Heart left ventricle (tissue), 16 donors: ENCODE results near the gene CARD10. TPM values are rescaled to one million over a fixed set of nuclear protein-coding genes. Genes with fewer than 3 reads are reported as not detected.
A peak's percentile ranks its signal among the peaks of the same experiment; 100 is the strongest.

Source experiments
- ATAC-seq, 4 donors: fragments of 200-7000 bp; cut with Tn5 transposase; one replicate each; pipeline ENCODE4 v1.9.1; 2020 to 2022; ENCODE audit warnings: moderate library complexity in 4 of 4, mild to moderate bottlenecking in 3 of 4, moderate number of reproducible peaks in 1 of 4
- DNase-seq, 5 donors: peaks; one replicate each; pipeline ENCODE4 v3.0.0-alpha.2; 2020
- H3K27ac ChIP-seq, 12 donors: fragments of 200-600 bp; sonication (generic) in 4 of 12; one replicate each; pipeline versions ENCODE4 v1.5.0 to v1.8.0; 2016 to 2022; ENCODE audit warnings: mild to moderate bottlenecking in 2 of 12
- H3K27me3 ChIP-seq, 9 donors: fragments of 200-600 bp; sonication (generic) in 2 of 9; one replicate each; pipeline versions ENCODE4 v1.5.1 to v1.8.0; 2016 to 2022; ENCODE audit warnings: mild to moderate bottlenecking in 3 of 9
- H3K36me3 ChIP-seq, 9 donors: fragments of 200-600 bp; sonication (generic) in 2 of 9; one replicate each; pipeline versions ENCODE4 v1.5.0 to v1.8.0; 2018 to 2022; ENCODE audit warnings: mild to moderate bottlenecking in 2 of 9
- H3K4me1 ChIP-seq, 12 donors: fragments of 200-600 bp; sonication (generic) in 4 of 12; one replicate each; pipeline versions ENCODE4 v1.5.0 to v1.8.0; 2016 to 2022; ENCODE audit warnings: mild to moderate bottlenecking in 3 of 12
- H3K4me3 ChIP-seq, 12 donors: fragments of 200-600 bp; sonication (generic) in 4 of 12; one replicate each; pipeline versions ENCODE4 v1.5.0 to v1.8.0; 2017 to 2022; ENCODE audit warnings: mild to moderate bottlenecking in 9 of 12, moderate library complexity in 4 of 12
- H3K9me3 ChIP-seq, 12 donors: fragments of 200-600 bp; sonication (generic) in 4 of 12; one replicate each; pipeline versions ENCODE4 v1.5.0 to v1.8.0; 2016 to 2022; ENCODE audit warnings: mild to moderate bottlenecking in 1 of 12
- POLR2A ChIP-seq, 2 donors: fragments of 450-650 bp; IDR thresholded peaks; one replicate each; pipeline ENCODE4 v1.6.1; 2017; ENCODE audit warnings: antibody characterized with exemption in 2 of 2, mild to moderate bottlenecking in 2 of 2, moderate library complexity in 2 of 2
- WGBS, 4 donors: extraction: QIAGEN DNeasy Blood & Tissue Kit in 2 of 4; methylation state at CpG; one replicate each; pipeline versions ENCODE4 v1.1.5 to v1.1.7; 2013 to 2018; 5-methylcytosine and 5-hydroxymethylcytosine counted together
- intact Hi-C, 10 donors: fragments of 100-400 bp; cut with DNase I; formaldehyde crosslinking; loops; one replicate each; pipeline versions ENCODE4 v1.11.1 to v1.14.2; 2022
- polyA plus RNA-seq, 2 donors: library from polyadenylated mRNA; stranded (reverse); fragments of 200-250 nt; gene quantifications; one replicate each; pipeline ENCODE4 v1.2.3, GENCODE V29; 2013
- total RNA-seq, 9 donors: library from RNA; depleted of rRNA in 2 of 9; stranded (reverse); fragments of >200 nt in 2 of 9; fragmentation: NEBNext Ultra II Directional in 3 of 9; extraction: Animal tissue kit (Norgen Biotek cat#: 25700) in 3 of 9; gene quantifications; one replicate each; pipeline versions ENCODE4 v1.1.0 to v1.2.4, GENCODE V29; 2016 to 2023
- TF ChIP-seq, protein P1 (sequence below), 12 donors: fragments of 200-600 bp; sonication (generic) in 4 of 12; IDR thresholded peaks; one replicate each; pipeline versions ENCODE4 v1.5.0 to v1.8.0; 2018 to 2022; ENCODE audit warnings: antibody characterized with exemption in 12 of 12, mild to moderate bottlenecking in 5 of 12
- donor health status: ischemic (EF 13 %, LVEDD 7.1; RV severe dilation, severe dysfunction).
- donor health status: healthy with polysubstance abuse.
- donor health status: DM: no; HTN: yes; CAD: no.
- donor health status: DM: no; HTN: no; CAD: no.
- donor health status: ischemic (EF 25% LVEDD 6.9; RV normal size, moderate dysfunction).
- donor health status: ischemic (EF 25% LVEDD 5.7; RV mildly dilated, moderate dysfunction).
- donor health status: healthy.
- donor health status: DM: yes; HTN: yes; CAD: no.
- donor health status: ischemic (EF 35%, LVEDD 5.7; RV mildly dilated, moderate dysfunction).
- donor health status: nonischemic (EF 11% LVEDD 7.7; RV severe dilation, severe dysfunction).
- donor health status: DM: yes; HTN: yes; CAD: no.
- donor health status: PGD.
- donor health status: ischemic (EF 29% LVEDD 5.4; RV normal size, mild dysfunction).
- donor health status: nonischemic (EF 23%, LVEDD 6.1; RV moderate dilation, normal function).

CARD10 gene
- total and polyA plus RNA-seq, 11 donors: 5.2 to 13.9 (median 8.1) TPM

DNA sequence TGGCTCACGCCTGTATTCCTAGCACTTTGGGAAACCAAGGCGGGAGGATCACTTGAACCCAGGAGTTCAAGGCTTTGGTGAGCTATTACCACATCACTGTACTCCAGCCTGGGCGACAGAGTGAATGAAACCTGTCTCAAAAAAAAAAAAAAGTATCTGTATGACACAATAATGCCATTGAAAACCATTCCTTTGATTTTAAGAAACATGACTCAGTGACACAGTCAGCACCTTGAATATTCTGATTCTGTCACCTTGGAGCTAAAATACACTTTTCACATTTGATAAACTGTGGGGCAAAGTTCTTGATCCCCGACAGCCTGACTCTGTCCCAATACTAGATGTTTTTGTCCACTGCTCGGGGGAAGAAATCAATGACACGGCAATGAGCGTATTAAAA lies 75.2 kb downstream of the CARD10 start:
- intact Hi-C loops: no loop called here
- DNase-seq (no peak), ATAC-seq (no peak)
- H3K9me3 ChIP-seq: peaks cover 0 to 11% (median 2%) of the 10 kb centered on the region in 12 donors
- TF ChIP-seq, protein P1, sequence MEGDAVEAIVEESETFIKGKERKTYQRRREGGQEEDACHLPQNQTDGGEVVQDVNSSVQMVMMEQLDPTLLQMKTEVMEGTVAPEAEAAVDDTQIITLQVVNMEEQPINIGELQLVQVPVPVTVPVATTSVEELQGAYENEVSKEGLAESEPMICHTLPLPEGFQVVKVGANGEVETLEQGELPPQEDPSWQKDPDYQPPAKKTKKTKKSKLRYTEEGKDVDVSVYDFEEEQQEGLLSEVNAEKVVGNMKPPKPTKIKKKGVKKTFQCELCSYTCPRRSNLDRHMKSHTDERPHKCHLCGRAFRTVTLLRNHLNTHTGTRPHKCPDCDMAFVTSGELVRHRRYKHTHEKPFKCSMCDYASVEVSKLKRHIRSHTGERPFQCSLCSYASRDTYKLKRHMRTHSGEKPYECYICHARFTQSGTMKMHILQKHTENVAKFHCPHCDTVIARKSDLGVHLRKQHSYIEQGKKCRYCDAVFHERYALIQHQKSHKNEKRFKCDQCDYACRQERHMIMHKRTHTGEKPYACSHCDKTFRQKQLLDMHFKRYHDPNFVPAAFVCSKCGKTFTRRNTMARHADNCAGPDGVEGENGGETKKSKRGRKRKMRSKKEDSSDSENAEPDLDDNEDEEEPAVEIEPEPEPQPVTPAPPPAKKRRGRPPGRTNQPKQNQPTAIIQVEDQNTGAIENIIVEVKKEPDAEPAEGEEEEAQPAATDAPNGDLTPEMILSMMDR (IDR thresholded peaks at IDR 0.05): no peak
- TF ChIP-seq POLR2A (IDR thresholded peaks at IDR 0.05): no peak
- no peaks in the 10 kb centered on the region for H3K36me3 ChIP-seq
- H3K4me1 ChIP-seq: no peaks in the 10 kb centered on the region
- no peak overlapping the region for H3K4me3 ChIP-seq
- WGBS, 4 donors: 79 to 90% (median 84%) methylated on average over 7 of the region's 7 CpGs
- peaks cover 0 to 54% (median 6%) of the 10 kb centered on the region in 9 donors for H3K27me3 ChIP-seq
- no peak overlapping the region for H3K27ac ChIP-seq

GRCh38 chr22:37443086-37443485 lies 76.1 kb downstream of the CARD10 start:
- no peaks in the 10 kb centered on the region for H3K4me1 ChIP-seq
- WGBS, 4 donors: 85 to 90% (median 89%) methylated on average over 7 of the region's 7 CpGs
- peaks cover 0 to 47% (median 0%) of the 10 kb centered on the region in 9 donors for H3K27me3 ChIP-seq
- H3K36me3 ChIP-seq: no peaks in the 10 kb centered on the region
- no peak for ATAC-seq
- H3K4me3 ChIP-seq: no peak overlapping the region
- intact Hi-C loops: no loop called here
- TF ChIP-seq POLR2A (IDR thresholded peaks at IDR 0.05): no peak
- TF ChIP-seq, protein P1 (IDR thresholded peaks at IDR 0.05): no peak
- H3K9me3 ChIP-seq: peaks cover 0 to 11% (median 2%) of the 10 kb centered on the region in 12 donors
- no peak overlapping the region for H3K27ac ChIP-seq
- DNase-seq: peak in 1 of 5 donors; percentile 5

DNA sequence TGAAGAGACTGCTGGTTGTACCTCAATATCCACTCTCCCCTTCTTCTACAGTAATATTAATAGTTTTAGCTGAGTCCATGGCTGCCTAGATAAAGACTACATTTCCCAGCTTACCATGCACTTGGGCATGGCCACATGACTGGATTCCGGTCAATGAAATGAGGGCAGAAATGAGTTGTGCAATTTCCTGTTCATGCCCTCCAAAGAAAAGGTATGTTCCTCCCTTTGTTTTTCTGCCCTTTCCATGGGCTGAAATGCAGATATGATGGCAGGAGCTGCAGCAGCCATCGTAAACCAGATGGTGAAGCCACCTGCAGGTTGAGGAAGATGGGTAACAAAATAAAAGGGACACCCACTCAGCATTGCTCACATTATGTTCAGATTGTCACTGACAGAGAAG lies 76.7 kb downstream of the CARD10 start:
- intact Hi-C loops: no loop called here
- H3K36me3 ChIP-seq: no peaks in the 10 kb centered on the region
- no peak overlapping the region for H3K4me3 ChIP-seq
- 64 to 84% (median 74%) methylated on average over 2 of the region's 2 CpGs for WGBS, 4 donors
- peak in 1 of 5 donors; percentile 1 for DNase-seq
- H3K4me1 ChIP-seq: no peaks in the 10 kb centered on the region
- peaks cover 0 to 11% (median 2%) of the 10 kb centered on the region in 12 donors for H3K9me3 ChIP-seq
- TF ChIP-seq, protein P1 (IDR thresholded peaks at IDR 0.05): no peak
- TF ChIP-seq POLR2A (IDR thresholded peaks at IDR 0.05): no peak
- ATAC-seq: no peak
- H3K27ac ChIP-seq: no peak overlapping the region
- H3K27me3 ChIP-seq: peaks cover 0 to 42% (median 0%) of the 10 kb centered on the region in 9 donors

- DNase-seq (peak in 1 of 5 donors; percentile 3), ATAC-seq (no peak)
- H3K36me3 ChIP-seq: no peaks in the 10 kb centered on the region
- peaks cover 0 to 38% (median 0%) of the 10 kb centered on the region in 9 donors for H3K27me3 ChIP-seq
- no peaks in the 10 kb centered on the region for H3K4me1 ChIP-seq
- 45 to 63% (median 52%) methylated on average over 8 of the region's 8 CpGs for WGBS, 4 donors
- H3K4me3 ChIP-seq: no peak overlapping the region
- no peak overlapping the region for H3K27ac ChIP-seq
- TF ChIP-seq, protein P1 (IDR thresholded peaks at IDR 0.05): no peak
- TF ChIP-seq POLR2A (IDR thresholded peaks at IDR 0.05): no peak
- intact Hi-C loops: no loop called here
- H3K9me3 ChIP-seq: peaks cover 0 to 11% (median 2%) of the 10 kb centered on the region in 12 donors
Measured at GRCh38 chr22:37442135-37442534, 77.1 kb downstream of the CARD10 start.
